ENCODE data around the gene CD52.
"Not testable (repeated sequence)": the region's sequence is repeated elsewhere in the genome, so short reads cannot be mapped to it uniquely, and the experiment has no call there.

The CD52 gene

GRCh38 chr1:26284597-26285347 lies 33.0 kb upstream of the CD52 start:
- peak; percentile 93 for DNase-seq

DNA sequence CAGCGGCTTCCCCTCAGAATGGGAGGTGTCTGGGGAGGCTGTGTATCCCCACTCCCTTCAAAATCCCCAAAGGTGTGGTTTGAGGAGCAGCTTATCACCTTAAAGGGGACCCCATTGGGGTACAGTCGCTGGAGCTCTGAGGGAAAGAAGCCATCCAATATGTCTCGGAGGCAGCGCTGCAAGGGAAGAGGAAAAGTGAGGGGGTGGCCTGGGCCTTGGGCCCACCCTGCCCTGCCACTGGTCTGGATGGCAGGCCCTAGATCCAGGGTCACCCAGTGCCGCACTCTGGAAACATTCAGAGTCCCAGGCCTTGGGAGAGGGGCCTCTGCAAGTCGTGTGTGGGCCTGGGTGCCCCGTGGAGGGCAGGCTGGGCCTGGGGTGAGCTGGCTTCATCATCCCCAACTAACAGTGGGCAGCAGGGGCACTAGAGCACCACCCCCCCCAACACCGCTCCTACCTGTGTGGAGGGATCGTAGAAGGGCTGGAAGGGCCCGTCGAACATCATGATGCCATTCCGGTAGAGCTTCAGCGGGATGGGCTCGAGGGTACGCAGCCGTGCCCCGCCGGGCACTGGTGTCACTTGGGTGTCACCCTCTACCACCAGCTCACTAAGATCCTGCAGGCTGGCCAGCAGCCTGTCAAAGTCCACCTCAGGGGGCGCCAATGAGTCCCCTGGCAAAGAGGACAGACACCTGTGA lies 32.2 kb upstream of the CD52 start:
- DNase-seq, result no peak

GRCh38 chr1:26286064-26286416 lies 31.7 kb upstream of the CD52 start:
- DNase-seq, result no peak

DNA sequence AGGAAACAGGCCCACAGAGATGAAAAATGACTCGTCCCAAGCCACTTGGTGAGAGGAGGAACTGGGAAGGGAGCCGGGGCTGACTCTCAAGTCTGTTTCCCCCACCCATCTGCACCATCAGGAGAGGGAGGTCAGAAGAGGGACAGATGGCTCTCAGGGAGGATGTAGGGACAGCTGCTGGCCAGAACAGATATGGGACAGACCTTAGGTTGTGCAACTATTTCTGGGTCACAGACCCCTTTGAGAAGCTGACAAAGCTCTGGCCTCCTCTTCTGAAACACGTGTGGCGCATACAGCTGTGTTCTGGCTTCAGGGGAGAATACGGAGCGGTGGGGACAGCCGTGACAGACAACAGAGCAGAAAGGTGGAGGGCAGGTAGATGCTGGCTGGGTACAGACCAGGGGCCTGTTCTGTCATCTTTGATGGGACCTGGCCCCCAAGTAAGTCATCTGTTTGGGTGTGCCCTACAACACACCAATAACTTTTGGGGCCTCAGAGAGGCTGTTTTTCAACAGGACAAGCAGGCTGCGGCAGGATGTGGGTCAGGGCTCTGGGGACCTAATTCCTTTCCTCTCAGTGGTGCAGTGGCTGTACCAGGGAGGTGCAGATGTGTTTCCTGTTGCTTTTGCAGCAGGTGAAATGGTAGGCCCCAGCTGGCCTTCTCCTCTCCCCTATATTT lies 30.6 kb upstream of the CD52 start:
- peak; percentile 77 for DNase-seq

GRCh38 chr1:26287811-26288210 lies 29.9 kb upstream of the CD52 start:
- no peak for DNase-seq

DNA sequence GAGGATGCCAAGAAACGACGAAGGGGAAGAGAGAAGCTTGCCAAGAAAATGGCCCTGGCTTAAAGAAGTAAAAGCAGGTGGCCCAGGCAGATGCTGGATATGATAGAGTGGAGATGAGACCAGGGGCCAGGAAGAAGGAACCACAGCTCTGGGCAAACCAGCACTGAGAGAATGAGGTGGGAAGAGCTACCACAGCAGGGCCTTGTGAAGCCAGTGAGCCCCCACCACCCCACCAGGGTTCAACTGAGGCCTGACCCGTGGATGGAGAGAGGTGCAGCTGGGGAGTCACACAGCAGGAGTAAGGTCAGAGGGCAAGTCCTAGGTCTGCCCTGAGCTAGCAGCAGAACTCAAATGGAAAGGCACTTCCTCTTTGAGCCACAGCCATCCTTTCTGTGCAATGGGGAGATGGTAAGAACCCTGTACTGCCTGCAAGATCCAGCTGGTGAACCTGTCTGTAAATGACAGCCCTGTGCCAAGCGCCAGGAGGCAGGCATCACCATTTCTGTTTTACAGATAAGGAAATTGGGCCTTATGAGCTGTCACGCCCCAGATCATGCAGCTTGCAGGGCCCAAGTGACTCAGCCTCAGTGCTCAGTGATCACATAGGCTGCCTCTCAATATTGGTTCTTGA lies 29.3 kb upstream of the CD52 start:
- peak; percentile 62 for DNase-seq

- DNase-seq, result peak; percentile 84
Observed at GRCh38 chr1:26289158-26290059, 28.3 kb upstream of the CD52 start.

DNA sequence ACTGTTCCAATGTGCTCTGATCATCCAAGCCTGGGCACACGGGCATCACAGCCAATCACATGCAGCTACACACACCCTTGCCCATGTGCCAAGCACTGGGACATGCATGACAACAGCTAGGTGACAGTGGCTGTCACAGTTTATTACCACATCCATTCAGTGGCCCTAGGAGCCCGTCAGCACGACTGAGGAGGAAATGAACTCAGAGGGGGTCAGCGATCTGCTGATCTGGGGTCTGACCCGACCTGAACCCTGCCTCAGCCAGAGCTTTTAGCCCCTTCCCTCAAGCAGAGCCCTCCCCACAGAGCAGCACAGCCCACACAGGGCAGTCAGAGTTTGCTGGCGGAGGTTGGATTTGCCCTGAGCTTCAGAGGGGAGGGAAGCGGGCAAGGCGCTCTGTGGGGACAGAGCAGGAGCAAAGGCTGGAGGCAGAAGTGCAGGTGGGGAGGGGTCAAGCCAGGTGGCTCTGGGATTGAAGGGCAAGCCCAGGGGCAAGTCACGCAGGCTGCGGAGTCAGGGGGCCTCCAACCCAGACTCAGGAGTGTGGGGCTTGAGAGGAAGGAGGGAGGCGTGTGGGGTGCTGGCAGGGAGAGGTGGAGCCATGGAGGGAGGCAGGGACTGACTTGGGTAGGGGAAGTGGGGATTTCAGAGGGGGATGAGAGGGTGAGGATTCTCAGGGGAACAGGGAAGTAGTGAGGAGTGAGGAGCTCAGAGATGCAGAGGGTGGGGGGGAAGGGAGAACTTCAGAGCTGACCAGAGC lies 27.5 kb upstream of the CD52 start:
- DNase-seq, result peak; percentile 57

GRCh38 chr1:26290882-26291261 lies 26.9 kb upstream of the CD52 start:
- no peak for DNase-seq

- no peak for DNase-seq
Observed at GRCh38 chr1:26291433-26291832, 26.3 kb upstream of the CD52 start.

DNA sequence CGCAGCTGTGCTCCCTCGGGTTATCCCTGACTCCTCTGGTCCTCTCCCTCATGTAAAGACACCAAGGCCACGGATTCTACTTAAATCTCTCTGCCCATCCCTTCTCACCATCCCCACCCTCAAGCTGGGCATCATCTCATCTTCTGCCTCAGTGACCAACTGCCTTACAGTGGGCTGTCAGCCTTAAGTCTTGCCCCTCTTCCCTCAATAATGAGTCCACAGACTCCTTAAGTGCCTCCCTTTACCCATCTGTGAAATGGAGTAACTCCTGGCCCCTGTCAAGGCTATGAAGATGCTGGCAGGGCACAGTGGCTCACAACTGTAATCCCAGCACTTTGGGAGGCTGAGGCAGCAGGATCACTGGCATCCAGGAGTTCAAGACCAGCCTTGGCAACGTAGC lies 25.8 kb upstream of the CD52 start:
- DNase-seq, result no peak

DNA sequence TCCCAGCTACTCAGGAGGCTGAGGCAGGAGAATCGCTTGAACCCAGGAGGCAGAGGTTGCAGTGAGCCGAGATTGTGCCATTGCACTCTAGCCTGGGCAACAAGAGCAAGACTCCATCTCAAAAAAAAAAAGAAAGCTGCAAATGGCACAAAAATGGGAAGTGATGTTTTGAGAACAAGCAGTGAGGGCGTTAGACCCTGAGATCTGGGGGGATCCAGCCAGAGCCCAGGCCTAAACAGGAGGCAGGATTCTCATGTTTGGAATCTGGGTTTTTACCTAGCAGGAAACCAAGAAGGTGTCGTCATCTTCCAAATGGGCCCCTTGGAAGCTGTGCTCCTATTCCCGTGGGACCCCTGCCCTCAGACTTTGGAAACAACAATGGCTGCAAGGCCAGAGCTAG lies 25.0 kb upstream of the CD52 start:
- DNase-seq, result not testable (repeated sequence)

DNA sequence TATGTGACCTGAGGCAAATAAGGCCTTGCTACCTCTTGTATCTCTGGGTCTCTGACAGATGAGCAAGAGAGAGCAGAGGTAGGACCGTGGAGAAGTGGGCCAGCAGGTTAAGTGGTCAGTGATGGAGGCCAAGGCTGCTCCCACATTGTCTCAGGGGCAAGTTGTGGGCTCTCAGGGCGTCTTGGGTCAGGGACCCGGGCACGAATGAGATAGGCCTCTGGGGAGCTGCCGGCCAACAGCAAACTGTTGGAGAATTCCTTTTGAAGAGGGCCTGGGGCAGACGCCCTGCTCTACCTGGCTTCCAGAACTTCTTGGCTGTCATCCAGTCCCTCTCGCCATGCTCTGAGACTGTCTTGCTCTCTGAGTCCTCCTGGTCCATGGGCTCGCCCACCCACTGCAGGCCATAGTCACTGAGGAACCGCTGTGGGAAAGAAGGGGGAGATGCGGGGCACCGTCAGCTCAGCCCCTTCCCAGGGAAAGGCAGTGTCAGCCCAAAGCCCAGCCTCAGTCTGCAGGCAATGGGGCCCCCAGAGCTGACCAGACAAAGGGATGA lies 23.8 kb upstream of the CD52 start:
- DNase-seq, result no peak

GRCh38 chr1:26295194-26296138 lies 22.3 kb upstream of the CD52 start:
- no peak for DNase-seq

DNA sequence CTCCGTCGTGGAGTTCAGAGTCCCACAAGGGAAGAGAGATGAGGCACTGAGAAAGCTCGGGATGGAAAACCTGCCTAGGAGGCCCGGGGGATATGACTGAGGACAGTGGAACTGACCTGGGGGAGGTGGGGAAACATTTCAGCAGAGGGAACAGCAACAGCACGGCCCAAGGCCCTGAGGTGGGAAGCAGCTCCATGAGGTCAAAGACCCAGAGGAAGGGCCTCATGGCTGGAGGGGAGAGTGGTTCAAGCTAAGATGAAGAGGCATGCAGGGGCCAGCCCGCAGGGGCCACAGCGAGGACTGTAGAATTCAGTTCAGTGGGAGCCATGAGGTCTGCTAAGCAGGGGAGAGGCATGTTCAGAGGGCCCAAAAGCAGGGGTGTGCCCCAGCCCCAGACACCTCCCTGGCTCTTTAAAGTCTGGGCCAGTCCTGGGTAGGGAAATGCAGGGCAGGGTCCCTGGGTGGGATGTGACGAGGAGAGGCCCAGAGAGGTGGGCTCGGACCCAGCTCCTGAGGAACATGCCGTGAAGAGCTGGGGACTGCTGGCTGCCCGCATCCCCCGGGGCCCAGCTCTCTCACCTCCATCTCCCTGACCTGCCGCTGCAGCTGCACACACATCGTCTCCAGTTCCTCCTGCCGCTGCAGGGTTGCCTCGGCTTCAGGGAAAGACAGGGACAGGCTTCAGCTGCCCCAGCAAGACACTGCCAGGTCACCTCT lies 21.3 kb upstream of the CD52 start:
- DNase-seq, result no peak

DNA sequence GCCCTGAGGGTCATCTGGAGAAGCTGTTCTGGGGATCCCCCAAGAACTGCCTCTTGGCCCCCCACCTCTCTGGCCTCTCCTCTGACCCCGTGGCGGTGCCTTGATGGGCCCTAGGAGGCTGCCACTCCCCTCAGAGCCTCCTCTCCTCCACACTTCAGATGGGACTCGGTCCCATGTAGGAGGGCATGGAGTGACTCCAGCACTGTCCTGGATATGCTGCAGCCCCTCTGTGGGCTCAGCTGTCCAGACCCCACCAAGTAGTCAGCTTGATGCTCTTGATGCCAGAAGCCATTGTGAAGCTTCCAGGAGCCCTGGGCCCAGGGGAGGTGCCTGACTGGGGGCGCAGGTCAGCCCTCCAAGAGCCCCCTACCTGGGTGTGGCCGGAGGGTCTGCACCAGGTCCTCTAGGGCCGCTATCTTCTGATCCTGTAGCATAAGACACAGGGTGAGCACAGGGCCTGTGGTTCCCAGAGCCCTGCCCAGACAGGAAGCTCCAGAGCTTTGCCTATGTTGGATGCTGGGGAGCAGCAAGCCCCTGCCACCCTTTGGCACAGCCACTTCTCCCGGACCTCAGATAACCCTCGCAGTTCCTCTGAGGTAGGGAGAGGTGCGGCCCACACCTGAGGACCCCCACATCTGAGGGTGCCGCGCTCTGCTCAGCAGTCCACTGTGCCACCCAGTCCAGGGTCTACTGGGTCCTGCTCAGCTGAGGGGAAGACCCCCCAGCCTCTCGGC lies 20.5 kb upstream of the CD52 start:
- no peak for DNase-seq

DNA sequence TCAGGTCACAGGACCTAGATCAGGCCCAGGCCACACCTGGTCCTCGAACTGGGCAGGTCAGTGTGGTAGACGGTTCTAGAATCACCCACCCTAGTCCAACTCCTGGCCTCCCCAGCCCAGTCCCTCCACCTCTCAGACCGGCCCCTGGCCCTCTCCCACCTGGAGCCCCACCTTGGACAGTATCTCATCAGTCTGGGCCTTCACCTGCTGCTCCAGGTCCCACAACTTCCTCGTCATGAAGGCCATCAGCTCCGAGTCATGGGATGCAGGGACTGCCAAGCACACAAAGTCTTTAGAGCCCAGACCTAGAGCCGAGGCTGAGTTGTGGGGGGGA lies 20.0 kb upstream of the CD52 start:
- DNase-seq, result no peak

DNA sequence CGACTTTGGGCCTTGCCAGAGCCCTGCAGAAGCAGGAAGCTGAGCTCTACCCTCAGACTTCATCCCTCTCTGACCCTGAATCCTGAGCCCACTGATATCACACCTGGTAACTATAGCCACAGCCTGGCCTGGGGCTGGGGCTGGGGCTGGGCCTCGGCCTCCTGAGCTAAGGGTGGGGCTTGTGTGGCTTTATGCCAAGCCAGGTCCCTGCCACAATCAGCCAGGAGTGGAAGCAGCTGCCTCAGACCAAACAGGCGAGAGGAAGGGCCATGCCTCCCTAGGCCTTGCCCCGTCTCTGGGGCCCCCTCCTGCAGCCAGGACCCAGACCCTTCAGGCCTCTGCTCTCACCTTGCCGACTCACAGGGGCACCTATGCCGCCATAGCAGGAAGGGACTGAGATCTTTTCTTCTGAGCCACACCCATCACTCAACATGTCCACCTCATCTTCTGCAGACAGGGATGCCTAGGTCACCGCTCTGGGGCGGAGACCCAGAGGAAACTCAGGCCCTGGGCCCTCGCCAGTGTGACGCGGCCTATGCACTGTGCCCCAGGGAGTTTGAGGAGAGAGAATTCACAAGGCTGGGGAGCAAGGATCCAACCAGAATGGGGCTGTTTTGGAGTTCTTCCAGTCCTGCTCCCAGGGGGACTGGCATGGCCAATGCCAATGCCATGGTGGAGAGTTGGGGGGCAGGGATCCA lies 17.0 kb upstream of the CD52 start:
- no peak for DNase-seq

Measured in CD4-positive, alpha-beta T cell treated with Interleukin-15 for 1 hour (primary cell).